PC-3 (cell line): ENCODE measurements around the gene KCNN1. TPM values are rescaled to one million over a fixed set of nuclear protein-coding genes. Genes with fewer than 3 reads are reported as not detected.

Experiments
- ATAC-seq: fragments of 200-7000 bp; cut with Tn5 transposase; 2 replicates; pipeline ENCODE4 v1.9.1; 2020; ENCODE audit warnings: mild to moderate bottlenecking, moderate library complexity
- BruUV-seq: library from RNA; stranded (reverse); fragments of 400-500 nt; replicated peaks from 2 replicates; lab custom pipeline; 2021; lab: Mats Ljungman, UMichigan
- CTCF ChIA-PET: fragments of 300-600 bp; sonication (Branson Sonifier 250); formaldehyde crosslinking; loops from one replicate; lab custom pipeline; 2022; ENCODE audit warnings: antibody characterized with exemption; lab: Charles Lee
- POLR2A ChIA-PET: fragments of 300-600 bp; sonication (Branson Sonifier 250); formaldehyde crosslinking; loops from one replicate; lab custom pipeline; 2022; ENCODE audit warnings: antibody characterized with exemption; ENCODE audit not compliant: unreplicated experiment; lab: Charles Lee
- DNase-seq: peaks from one replicate; pipeline ENCODE4 v3.0.0-alpha.2; 2015
- H2AFZ ChIP-seq: fragments of 300-600 bp; sonication (generic); 2 replicates; pipeline ENCODE4 v1.6.0; 2016; ENCODE audit warnings: antibody characterized with exemption, low read length
- H3F3A ChIP-seq: fragments of 300-600 bp; sonication (generic); one replicate; pipeline ENCODE4 v1.6.0; 2017; ENCODE audit warnings: antibody characterized with exemption, low read length, control low read depth, mild to moderate bottlenecking; ENCODE audit not compliant: unreplicated experiment
- H3K27ac ChIP-seq: fragments of 300-600 bp; sonication (generic); 2 replicates; pipeline ENCODE4 v1.5.1; 2016; ENCODE audit warnings: mild to moderate bottlenecking, low read length
- H3K27me3 ChIP-seq: fragments of 300-600 bp; sonication (generic); 2 replicates; pipeline ENCODE4 v1.6.1; 2016; ENCODE audit warnings: low read length, mixed read lengths
- H3K36me3 ChIP-seq: fragments of 300-600 bp; sonication (generic); 2 replicates; pipeline ENCODE4 v1.6.1; 2016; ENCODE audit warnings: low read depth, mixed run types, low read length, mixed read lengths
- H3K4me1 ChIP-seq: fragments of 300-600 bp; sonication (generic); 2 replicates; pipeline ENCODE4 v1.5.1; 2016; ENCODE audit warnings: low read length; ENCODE audit not compliant: insufficient read depth
- H3K4me2 ChIP-seq: fragments of 300-600 bp; sonication (generic); 2 replicates; pipeline ENCODE4 v1.6.0; 2016; ENCODE audit warnings: low read length
- H3K4me3 ChIP-seq: fragments of 300-600 bp; sonication (generic); 2 replicates; pipeline ENCODE4 v1.5.1; 2016; ENCODE audit warnings: mild to moderate bottlenecking, low read length, mixed read lengths
- H3K79me2 ChIP-seq: fragments of 300-600 bp; sonication (generic); 2 replicates; pipeline ENCODE4 v1.6.1; 2017; ENCODE audit warnings: low read length, mixed read lengths
- H3K9ac ChIP-seq: fragments of 300-600 bp; sonication (generic); 2 replicates; pipeline ENCODE4 v1.6.0; 2016; ENCODE audit warnings: mild to moderate bottlenecking, low read length
- H3K9me2 ChIP-seq: fragments of 300-600 bp; sonication (generic); replicated peaks from 2 replicates; pipeline ENCODE4 v1.6.1; 2016; ENCODE audit warnings: mixed run types, low read length, mixed read lengths
- H3K9me3 ChIP-seq: fragments of 300-600 bp; sonication (generic); 2 replicates; pipeline ENCODE4 v1.6.1; 2016; ENCODE audit warnings: low read length, mixed read lengths
- H4K20me1 ChIP-seq: fragments of 300-600 bp; sonication (generic); 2 replicates; pipeline ENCODE4 v1.6.1; 2016; ENCODE audit warnings: low read length, mixed read lengths
- CTCF ChIP-seq: fragments of 300-600 bp; sonication (generic); conservative IDR thresholded peaks from 2 replicates; pipeline ENCODE4 v1.5.1; 2017; ENCODE audit warnings: antibody characterized with exemption, low read depth, mild to moderate bottlenecking, low read length
- EZH2 ChIP-seq: fragments of 300-600 bp; sonication (generic); IDR thresholded peaks from one replicate; pipeline ENCODE4 v1.6.1; 2017; ENCODE audit warnings: antibody characterized with exemption, mild to moderate bottlenecking, low read length; ENCODE audit not compliant: unreplicated experiment
- EZH2phosphoT487 ChIP-seq: fragments of 300-600 bp; sonication (generic); IDR thresholded peaks from 2 replicates; pipeline ENCODE4 v1.6.1; 2018; ENCODE audit warnings: mild to moderate bottlenecking, antibody characterized with exemption, low read length, borderline replicate concordance
- intact Hi-C: fragments of 100-400 bp; cut with micrococcal nuclease; formaldehyde crosslinking; loops from 2 replicates; pipeline ENCODE4 v1.9.0; 2023
- total RNA-seq: library from RNA; depleted of rRNA; stranded (reverse); fragments of >200 nt; gene quantifications from 2 replicates; pipeline ENCODE4 v1.2.3, GENCODE V29; 2014

Gene KCNN1
- total RNA-seq, 1 experiment from 2014 or later = not detected

DNA sequence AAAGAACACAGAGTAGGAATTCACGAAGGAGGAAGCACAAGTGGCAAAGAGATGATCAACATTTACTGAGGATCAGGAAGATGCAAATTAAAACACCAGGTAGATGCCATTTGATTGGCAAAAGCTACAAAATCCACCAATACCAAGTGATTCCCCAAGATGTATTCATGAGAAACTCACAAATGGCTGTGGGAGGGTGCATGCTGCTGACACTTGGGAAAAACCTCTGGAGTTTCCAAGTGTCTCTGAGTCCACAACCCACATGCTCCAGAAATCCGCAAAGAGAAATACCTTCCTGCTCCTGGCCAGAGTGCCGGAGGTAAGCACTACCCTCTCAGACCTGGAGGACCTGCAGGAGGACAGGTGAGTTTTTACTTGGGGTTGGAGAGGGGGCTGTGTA is 76.8 kb downstream of the KCNN1 start:
- DNase-seq (no peak), ATAC-seq (no peak)
- TF ChIP-seq CTCF = no peak
- H3K9ac ChIP-seq = no peak overlapping the region
- no peaks in the 10 kb centered on the region for H3K9me2 ChIP-seq
- no peaks in the 10 kb centered on the region; the same call in 1 of the 2 replicates for H3K9me3 ChIP-seq
- no peak overlapping the region for H2AFZ ChIP-seq
- peaks cover 22% of the 10 kb centered on the region for H3K4me1 ChIP-seq
- POLR2A ChIA-PET = no interaction called here
- H3K36me3 ChIP-seq = no peaks in the 10 kb centered on the region
- no peaks in the 10 kb centered on the region for H3K79me2 ChIP-seq
- intact Hi-C loops = no loop called here
- no peak overlapping the region for H3K4me2 ChIP-seq
- H3K27me3 ChIP-seq = no peaks in the 10 kb centered on the region
- no peaks in the 10 kb centered on the region for H4K20me1 ChIP-seq
- no TSS peak for BruUV-seq
- no peaks in the 10 kb centered on the region for H3F3A ChIP-seq
- no peak overlapping the region for H3K4me3 ChIP-seq
- CTCF ChIA-PET = no interaction called here
- H3K27ac ChIP-seq = no peak overlapping the region

DNA sequence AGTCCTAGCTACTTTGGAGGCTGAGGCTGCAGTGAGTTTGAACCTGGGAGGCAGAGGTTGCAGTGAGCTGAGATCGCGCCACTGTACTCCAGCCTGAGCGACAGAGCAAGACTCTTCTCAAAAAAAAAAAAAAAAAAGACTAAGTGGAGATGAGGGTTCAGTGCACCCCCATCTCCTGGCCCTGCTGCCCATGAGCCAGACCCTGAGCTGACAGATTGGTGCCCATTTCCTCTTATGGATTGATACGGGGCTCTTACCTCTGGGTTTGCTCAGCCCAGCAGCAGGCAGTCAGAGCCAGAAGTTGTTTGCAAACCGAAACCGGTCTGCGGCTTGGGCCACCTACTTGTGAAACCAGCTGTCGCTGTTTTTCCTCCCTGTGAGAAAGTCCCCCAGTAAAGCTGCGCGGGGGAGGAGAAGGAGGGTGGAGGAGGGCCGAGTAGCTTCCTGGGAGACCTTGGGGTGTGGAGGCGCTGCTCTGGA is 78.0 kb downstream of the KCNN1 start:
- Histone ChIP-seq H3K4me1 (peaks cover 22% of the 10 kb centered on the region), H2AFZ (peak overlapping the region; percentile 30), H3K27me3 (no peaks in the 10 kb centered on the region), H3K79me2 (no peaks in the 10 kb centered on the region), H3K27ac (peak overlapping the region; percentile 67), H3F3A (no peaks in the 10 kb centered on the region), H4K20me1 (no peaks in the 10 kb centered on the region), H3K4me3 (peak overlapping the region; percentile 56), H3K9me3 (no peaks in the 10 kb centered on the region; the same call in 1 of the 2 replicates), H3K36me3 (no peaks in the 10 kb centered on the region), H3K4me2 (peak overlapping the region; percentile 77), H3K9me2 (no peaks in the 10 kb centered on the region), H3K9ac (peak overlapping the region; percentile 29; the same call in 1 of the 2 replicates)
- POLR2A ChIA-PET = no interaction called here
- DNase-seq = peak; percentile 69
- intact Hi-C loops = no loop called here
- peak; percentile 53 for ATAC-seq
- no peak for TF ChIP-seq EZH2phosphoT487
- no peak for TF ChIP-seq CTCF
- TF ChIP-seq EZH2 = no peak
- BruUV-seq = no TSS peak
- CTCF ChIA-PET = no interaction called here

DNA sequence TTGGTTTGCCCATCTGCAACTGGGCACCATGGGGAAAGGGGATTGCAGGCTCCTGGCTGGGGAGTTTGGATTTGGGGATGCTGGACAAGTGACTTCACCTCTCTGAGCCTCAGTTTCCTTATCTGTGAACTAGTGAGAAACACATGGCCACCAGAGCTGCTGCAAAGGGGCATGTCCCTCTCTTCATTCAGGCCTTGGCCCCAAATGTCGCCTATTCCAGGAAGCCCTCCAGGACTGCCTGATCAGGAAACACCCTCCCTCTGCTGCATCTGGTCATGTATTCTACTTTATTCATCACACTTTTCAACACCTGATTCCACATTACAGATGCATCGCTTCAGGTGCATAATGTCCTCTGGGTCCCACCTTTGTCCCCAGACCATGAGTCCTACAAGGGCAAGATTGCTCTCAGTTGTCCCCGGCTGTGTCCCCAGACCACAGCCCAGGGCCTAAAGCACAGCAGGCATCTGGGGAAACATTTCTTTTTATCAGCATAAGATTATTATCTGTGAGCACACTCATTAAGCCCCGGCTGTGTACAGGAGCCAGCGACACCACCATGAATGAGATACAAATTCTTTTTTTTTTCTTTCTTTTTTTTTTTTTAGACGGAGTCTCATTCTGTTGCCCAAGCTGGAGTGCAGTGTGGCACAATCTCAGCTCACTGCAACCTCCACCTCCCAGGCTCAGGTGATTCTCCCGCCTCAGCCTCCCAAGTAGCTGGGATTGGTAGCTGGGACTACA is 78.6 kb downstream of the KCNN1 start:
- Histone ChIP-seq H3K9me3 (no peaks in the 10 kb centered on the region; the same call in 1 of the 2 replicates), H3K9ac (peak overlapping the region; percentile 29; the same call in 1 of the 2 replicates), H4K20me1 (no peaks in the 10 kb centered on the region), H3K9me2 (no peaks in the 10 kb centered on the region), H3K4me1 (peaks cover 22% of the 10 kb centered on the region), H2AFZ (peak overlapping the region; percentile 30), H3K27me3 (no peaks in the 10 kb centered on the region), H3K4me3 (peak overlapping the region; percentile 56), H3K27ac (peak overlapping the region; percentile 67), H3K36me3 (no peaks in the 10 kb centered on the region), H3K79me2 (no peaks in the 10 kb centered on the region), H3F3A (no peaks in the 10 kb centered on the region), H3K4me2 (peak overlapping the region; percentile 77)
- ChIA-PET POLR2A (no interaction called here), CTCF (no interaction called here)
- DNase-seq = no peak
- no peak for TF ChIP-seq EZH2
- TF ChIP-seq EZH2phosphoT487 = no peak
- TF ChIP-seq CTCF = no peak
- no TSS peak for BruUV-seq
- ATAC-seq = no peak
- intact Hi-C loops = no loop called here
